ENCODE data around the gene MAPKAP1.

MAPKAP1 gene

DNA sequence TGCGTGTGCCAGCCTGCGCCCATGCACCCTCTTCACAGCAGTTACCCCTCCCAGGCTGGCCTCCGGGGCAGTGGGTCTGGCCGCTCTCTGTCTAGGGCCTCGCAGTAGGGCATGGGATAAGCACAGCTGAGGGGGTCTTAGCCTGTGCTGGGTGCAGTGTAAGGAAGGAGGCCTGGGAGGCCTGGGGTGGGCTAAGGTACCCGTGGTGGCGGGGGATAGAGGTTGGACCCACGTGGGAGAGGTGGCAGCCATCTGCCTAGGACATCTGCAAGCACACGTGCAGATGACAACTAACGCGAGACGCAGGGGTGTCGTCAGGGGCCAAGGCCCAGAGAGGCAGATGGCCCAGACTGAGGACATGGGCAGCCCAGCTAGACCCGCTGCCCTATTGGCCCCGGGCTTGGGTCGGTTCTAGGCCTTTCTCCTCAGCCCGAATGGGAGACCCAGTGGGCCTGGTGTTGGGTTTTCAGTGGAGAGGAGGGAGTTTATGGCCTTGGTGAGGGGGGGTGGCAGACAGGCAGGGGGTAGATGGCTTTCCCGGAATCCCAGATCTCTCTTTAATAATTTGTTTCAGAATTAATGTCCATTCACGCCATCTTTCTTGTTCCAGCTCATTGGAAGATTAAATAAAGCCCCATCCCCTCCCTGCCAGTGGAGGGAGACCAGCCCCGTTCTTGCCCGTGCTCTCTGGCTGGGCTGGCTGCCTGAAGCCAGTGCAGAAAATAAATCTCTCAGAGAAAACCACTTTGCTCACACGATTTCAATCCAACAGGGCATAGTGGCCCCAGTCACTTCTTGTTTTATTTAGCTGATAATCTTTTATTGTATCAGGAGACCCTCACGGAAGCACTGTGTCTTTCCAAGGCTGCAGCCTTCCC lies 291.2 kb downstream of the MAPKAP1 start:
- Histone ChIP-seq H3K4me1 (ENCODE audit: insufficient read depth, low read length) (no peaks in the 10 kb centered on the region), H3K9ac (ENCODE audit: low read depth, low read length) (no peak overlapping the region), H3K27me3 (ENCODE audit: insufficient read depth, low read length) (no peaks in the 10 kb centered on the region), H3K4me3 (ENCODE audit: low read length) (no peak overlapping the region), H3K36me3 (ENCODE audit: insufficient read depth, low read length) (no peaks in the 10 kb centered on the region), H3K9me3 (ENCODE audit: insufficient read depth, low read depth, low read length) (no peaks in the 10 kb centered on the region), H3K27ac (ENCODE audit: low read depth, low read length) (no peak overlapping the region)
- 92% methylated on average over 23 of the region's 23 CpGs for WGBS

DNA sequence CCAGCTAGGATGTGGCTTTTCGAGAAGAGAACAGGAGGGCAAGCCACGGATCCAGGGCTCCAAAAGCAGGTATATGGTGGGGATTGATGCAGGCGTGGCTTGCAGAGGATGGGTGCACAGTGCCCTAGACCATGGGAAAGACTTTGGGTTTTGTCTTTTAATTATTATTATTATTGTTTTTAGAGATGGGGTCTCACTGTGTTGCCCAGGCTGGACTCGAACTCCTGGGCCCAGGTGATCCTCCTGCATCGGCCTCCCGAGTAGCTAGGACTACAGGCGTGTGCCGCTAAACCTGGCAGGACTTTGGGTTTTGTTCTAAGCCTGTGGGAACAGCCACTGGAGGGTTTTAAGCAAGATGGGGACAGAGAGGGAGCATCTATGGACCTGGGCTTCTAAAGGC lies 293.4 kb downstream of the MAPKAP1 start:
- Histone ChIP-seq H3K9ac (ENCODE audit: low read depth, low read length) (no peak overlapping the region), H3K9me3 (ENCODE audit: insufficient read depth, low read depth, low read length) (no peaks in the 10 kb centered on the region), H3K36me3 (ENCODE audit: insufficient read depth, low read length) (no peaks in the 10 kb centered on the region), H3K4me3 (ENCODE audit: low read length) (no peak overlapping the region), H3K27ac (ENCODE audit: low read depth, low read length) (no peak overlapping the region), H3K4me1 (ENCODE audit: insufficient read depth, low read length) (no peaks in the 10 kb centered on the region), H3K27me3 (ENCODE audit: insufficient read depth, low read length) (peaks cover 2% of the 10 kb centered on the region)
- 96% methylated on average over 8 of the region's 8 CpGs for WGBS

DNA sequence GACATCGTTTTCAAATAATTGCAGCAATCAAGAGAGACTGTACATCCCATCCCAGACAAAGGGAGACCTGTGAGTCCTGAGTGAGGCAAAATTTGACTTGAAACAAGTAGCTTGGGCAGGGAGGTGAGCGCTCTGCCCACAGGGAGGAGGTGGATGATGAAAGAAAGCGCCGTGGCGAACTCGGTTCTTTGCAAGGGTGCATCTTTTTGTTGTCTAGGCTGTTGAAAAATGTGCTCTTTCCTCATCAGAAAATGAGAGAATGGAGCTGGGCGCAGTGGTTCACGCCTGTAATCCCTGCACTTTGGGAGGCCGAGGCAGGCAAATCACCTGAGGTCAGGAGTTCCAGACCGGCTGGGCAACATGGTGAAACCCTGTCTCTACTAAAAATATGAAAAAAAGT lies 294.8 kb downstream of the MAPKAP1 start:
- Histone ChIP-seq H3K27me3 (ENCODE audit: insufficient read depth, low read length) (peaks cover 12% of the 10 kb centered on the region), H3K36me3 (ENCODE audit: insufficient read depth, low read length) (no peaks in the 10 kb centered on the region), H3K9ac (ENCODE audit: low read depth, low read length) (no peak overlapping the region), H3K27ac (ENCODE audit: low read depth, low read length) (no peak overlapping the region), H3K4me3 (ENCODE audit: low read length) (no peak overlapping the region), H3K9me3 (ENCODE audit: insufficient read depth, low read depth, low read length) (no peaks in the 10 kb centered on the region), H3K4me1 (ENCODE audit: insufficient read depth, low read length) (no peaks in the 10 kb centered on the region)
- 90% methylated on average over 10 of the region's 10 CpGs for WGBS

DNA sequence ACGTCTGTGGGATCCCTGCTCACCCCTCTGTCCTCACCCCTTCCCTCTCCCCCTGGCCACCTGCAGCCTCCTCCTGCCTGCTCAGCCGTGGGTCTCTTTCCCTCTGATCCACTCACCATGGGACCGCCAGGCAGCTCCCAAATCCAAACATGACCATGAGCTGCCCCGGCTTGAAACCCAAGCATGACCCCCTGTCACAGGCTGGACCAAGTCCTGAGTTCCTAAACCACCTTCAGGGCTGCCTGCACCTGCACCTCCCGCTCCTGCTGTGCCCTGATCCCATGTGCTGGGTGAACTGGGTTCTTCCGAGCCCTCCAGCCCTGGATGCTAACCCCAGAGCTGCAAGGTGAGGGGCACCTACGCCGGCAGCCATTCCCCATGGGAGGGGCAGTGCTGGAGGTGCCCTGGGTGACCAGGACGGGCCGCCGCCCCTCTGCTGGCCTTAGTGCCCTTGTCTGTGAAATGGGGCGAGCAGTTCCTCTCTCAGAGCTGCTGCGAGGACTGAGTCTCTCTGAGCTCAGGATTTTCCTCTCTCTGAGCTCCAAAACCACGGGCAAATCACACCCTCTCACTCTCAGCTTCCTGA lies 295.7 kb downstream of the MAPKAP1 start:
- Histone ChIP-seq H3K27me3 (ENCODE audit: insufficient read depth, low read length) (peaks cover 18% of the 10 kb centered on the region), H3K27ac (ENCODE audit: low read depth, low read length) (no peak overlapping the region), H3K36me3 (ENCODE audit: insufficient read depth, low read length) (no peaks in the 10 kb centered on the region), H3K4me3 (ENCODE audit: low read length) (no peak overlapping the region), H3K4me1 (ENCODE audit: insufficient read depth, low read length) (no peaks in the 10 kb centered on the region), H3K9me3 (ENCODE audit: insufficient read depth, low read depth, low read length) (no peaks in the 10 kb centered on the region), H3K9ac (ENCODE audit: low read depth, low read length) (no peak overlapping the region)
- WGBS, result 90% methylated on average over 14 of the region's 14 CpGs

DNA sequence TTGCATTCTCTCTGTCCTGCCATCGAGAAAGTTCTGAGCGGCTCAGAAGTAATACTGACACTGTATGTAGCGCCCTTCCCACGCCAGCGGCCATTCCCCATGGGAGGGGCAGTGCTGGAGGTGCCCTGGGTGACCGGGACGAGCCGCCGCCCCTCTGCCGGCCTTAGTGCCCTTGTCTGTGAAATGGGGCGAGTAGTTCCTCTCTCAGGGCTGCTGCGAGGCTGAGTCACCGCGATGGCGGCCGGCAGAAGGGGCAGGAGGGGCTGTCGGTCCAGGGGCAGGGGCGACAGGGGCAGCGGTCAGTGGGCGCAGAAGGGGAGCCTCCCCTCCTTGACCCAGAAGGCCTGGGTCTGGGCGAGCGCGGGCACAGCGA lies 296.5 kb downstream of the MAPKAP1 start:
- Histone ChIP-seq H3K9me3 (ENCODE audit: insufficient read depth, low read depth, low read length) (no peaks in the 10 kb centered on the region), H3K4me1 (ENCODE audit: insufficient read depth, low read length) (no peaks in the 10 kb centered on the region), H3K27me3 (ENCODE audit: insufficient read depth, low read length) (peaks cover 18% of the 10 kb centered on the region), H3K9ac (ENCODE audit: low read depth, low read length) (no peak overlapping the region), H3K36me3 (ENCODE audit: insufficient read depth, low read length) (no peaks in the 10 kb centered on the region), H3K27ac (ENCODE audit: low read depth, low read length) (no peak overlapping the region), H3K4me3 (ENCODE audit: low read length) (no peak overlapping the region)
- WGBS, result 95% methylated on average over 24 of the region's 24 CpGs

DNA sequence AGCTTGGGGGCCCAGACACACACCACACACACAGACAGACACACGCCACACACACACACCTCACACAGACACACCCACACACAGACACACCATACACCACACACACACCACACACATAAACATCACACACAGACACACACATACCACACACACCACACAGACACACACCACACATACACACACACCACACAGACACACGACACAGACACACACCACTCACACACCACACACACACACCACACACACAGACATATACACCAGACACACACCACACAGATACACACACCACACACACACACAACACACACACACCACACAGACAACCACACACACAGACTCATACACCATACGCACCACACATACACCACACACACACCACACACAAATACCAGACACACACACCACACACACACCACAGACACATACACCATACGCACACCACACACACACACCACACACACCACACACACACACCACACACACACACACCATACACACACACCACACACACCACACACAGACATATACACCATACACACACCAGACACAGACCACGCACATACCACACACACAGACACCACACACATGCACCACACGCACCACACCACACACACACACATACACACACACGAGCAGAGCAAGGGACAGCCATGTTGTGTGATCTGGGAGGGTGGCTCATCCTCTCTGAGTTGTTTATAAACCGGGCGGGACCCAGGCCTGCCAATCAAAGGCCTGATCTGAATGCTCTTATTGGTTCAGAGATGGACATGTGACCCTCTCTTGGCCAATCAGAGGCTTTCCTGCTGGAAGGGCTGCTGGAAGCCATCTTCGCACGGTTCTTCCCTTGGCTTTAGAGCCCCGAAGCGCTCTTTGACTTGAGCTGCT lies 297.1 kb downstream of the MAPKAP1 start:
- H3K9me3 ChIP-seq (ENCODE audit: insufficient read depth, low read depth, low read length), result no peaks in the 10 kb centered on the region
- H3K9ac ChIP-seq (ENCODE audit: low read depth, low read length), result no peak overlapping the region
- H3K4me1 ChIP-seq (ENCODE audit: insufficient read depth, low read length), result no peaks in the 10 kb centered on the region
- H3K27ac ChIP-seq (ENCODE audit: low read depth, low read length), result no peak overlapping the region
- peaks cover 18% of the 10 kb centered on the region for H3K27me3 ChIP-seq (ENCODE audit: insufficient read depth, low read length)
- H3K36me3 ChIP-seq (ENCODE audit: insufficient read depth, low read length), result no peaks in the 10 kb centered on the region
- WGBS, result 87% methylated on average over 12 of the region's 13 CpGs
- no peak overlapping the region for H3K4me3 ChIP-seq (ENCODE audit: low read length)

DNA sequence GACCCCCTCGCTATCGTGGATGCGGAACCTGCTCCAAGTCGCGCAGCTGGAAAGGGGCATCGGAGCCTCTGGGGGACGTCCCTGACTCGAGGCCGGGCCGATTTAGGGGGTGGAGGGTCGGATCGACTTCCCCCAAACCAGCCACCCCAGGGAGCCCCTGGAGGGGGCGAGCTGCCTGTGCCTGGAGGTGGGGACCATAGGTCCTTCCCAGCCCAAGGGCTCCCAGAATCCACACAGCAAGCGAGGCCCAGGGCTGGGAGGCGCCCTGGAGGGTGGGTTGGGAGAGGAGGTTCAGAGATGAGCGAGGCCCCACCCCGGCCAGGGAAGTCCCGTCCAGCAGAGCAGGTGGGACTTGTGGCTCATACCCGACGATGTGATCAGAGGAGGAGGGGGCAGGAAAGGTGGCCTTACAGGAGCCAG lies 297.8 kb downstream of the MAPKAP1 start:
- no peak overlapping the region for H3K4me3 ChIP-seq (ENCODE audit: low read length)
- no peak overlapping the region for H3K27ac ChIP-seq (ENCODE audit: low read depth, low read length)
- H3K36me3 ChIP-seq (ENCODE audit: insufficient read depth, low read length), result no peaks in the 10 kb centered on the region
- 82% methylated on average over 20 of the region's 20 CpGs for WGBS
- no peaks in the 10 kb centered on the region for H3K9me3 ChIP-seq (ENCODE audit: insufficient read depth, low read depth, low read length)
- H3K9ac ChIP-seq (ENCODE audit: low read depth, low read length), result no peak overlapping the region
- no peaks in the 10 kb centered on the region for H3K4me1 ChIP-seq (ENCODE audit: insufficient read depth, low read length)
- peaks cover 18% of the 10 kb centered on the region for H3K27me3 ChIP-seq (ENCODE audit: insufficient read depth, low read length)

DNA sequence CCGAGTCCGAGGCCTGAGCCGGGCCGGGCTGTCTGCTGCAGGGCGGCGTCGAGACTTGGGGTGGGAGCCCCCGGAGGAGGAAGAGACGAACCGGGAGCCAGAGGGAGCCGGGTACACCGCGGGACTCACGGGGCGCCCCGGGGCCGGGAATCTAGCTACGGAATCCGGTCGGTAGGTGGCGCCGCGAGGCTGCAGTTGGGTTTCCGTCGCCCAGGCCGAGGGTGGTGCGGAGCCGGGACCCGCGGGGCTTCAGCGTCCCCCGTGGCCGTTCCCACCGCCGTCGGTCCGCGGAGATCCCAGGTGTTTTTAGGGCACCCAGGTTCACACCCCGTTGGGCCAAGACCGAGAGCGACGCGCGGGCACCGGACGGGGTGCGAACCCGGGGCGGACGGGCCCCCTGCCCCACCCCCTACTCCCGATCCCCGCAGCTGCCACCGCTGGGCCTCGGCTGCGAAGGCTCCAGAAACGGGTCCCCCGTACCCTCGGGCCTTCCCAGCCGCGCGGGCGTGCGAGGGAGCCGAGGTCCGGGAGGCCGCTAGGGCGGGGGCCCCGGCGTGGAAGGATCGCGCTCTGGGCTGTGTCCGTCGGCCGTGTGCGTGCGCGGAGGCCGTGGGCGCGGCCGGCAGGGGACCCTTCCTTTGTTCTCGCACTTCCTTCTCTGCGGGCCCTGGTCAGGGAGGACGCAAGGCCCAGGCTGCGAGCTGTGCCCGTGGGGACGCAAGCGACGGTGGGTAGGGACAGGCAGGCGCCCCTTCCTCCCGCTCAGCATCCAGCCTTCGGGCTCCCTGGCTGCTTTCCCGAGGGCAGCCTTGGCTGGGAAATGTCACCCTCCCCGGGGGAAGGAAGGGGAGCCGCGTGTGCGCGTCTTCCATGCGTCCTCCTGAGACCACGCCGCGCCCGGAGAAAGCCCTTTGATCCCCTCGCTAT lies 298.8 kb downstream of the MAPKAP1 start:
- peaks cover 18% of the 10 kb centered on the region for H3K27me3 ChIP-seq (ENCODE audit: insufficient read depth, low read length)
- no peaks in the 10 kb centered on the region for H3K4me1 ChIP-seq (ENCODE audit: insufficient read depth, low read length)
- peak overlapping the region; percentile 90 for H3K9ac ChIP-seq (ENCODE audit: low read depth, low read length)
- no peaks in the 10 kb centered on the region for H3K36me3 ChIP-seq (ENCODE audit: insufficient read depth, low read length)
- H3K4me3 ChIP-seq (ENCODE audit: low read length), result peak overlapping the region; percentile 65
- H3K9me3 ChIP-seq (ENCODE audit: insufficient read depth, low read depth, low read length), result no peaks in the 10 kb centered on the region
- WGBS, result 8% methylated on average over 104 of the region's 104 CpGs
- no peak overlapping the region for H3K27ac ChIP-seq (ENCODE audit: low read depth, low read length)

DNA sequence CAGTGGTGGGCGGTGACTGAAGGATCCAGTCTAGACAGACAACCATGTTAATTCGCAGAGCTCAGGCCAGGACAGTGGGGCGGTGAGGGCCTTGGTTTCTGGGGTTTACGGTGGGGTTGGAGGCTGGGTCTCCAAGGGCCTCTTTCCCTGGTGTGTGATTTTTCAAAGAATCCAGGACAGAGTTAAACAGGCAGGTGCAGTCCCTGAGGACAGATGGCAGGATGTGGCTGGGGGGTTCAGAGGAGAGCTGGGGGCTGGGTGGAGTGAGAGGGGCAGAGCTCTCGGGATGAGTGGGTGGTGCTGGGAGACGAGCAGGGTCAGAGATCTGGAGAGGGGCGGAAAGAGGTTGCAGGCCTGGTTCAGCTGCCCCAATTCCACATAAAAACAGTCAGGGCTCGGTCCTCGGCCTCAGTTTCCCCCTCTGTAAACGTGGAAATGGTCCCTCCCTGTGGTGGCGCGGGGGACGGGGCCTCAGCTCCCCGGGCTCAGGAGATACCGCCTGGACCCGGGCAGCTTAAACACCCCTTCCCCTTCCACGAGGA lies 299.5 kb downstream of the MAPKAP1 start:
- 43% methylated on average over 17 of the region's 17 CpGs for WGBS
- H3K4me3 ChIP-seq (ENCODE audit: low read length), result peak overlapping the region; percentile 65
- H3K9me3 ChIP-seq (ENCODE audit: insufficient read depth, low read depth, low read length), result no peaks in the 10 kb centered on the region
- peak overlapping the region; percentile 90 for H3K9ac ChIP-seq (ENCODE audit: low read depth, low read length)
- no peaks in the 10 kb centered on the region for H3K4me1 ChIP-seq (ENCODE audit: insufficient read depth, low read length)
- H3K36me3 ChIP-seq (ENCODE audit: insufficient read depth, low read length), result no peaks in the 10 kb centered on the region
- H3K27me3 ChIP-seq (ENCODE audit: insufficient read depth, low read length), result peaks cover 18% of the 10 kb centered on the region
- no peak overlapping the region for H3K27ac ChIP-seq (ENCODE audit: low read depth, low read length)

DNA sequence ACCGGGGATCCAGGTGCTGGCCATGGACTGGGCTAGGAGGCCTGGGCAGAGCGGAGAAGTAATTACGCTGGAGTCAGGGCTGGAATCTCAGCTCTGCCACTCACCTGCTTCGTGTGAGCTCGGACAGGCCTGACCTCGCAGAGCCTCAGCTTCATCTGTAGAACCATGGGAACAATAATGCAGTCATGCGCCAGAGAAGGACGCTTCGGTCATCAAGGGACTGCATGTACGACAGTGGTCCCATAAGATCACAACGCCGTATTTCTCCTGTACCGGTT lies 300.3 kb downstream of the MAPKAP1 start:
- H3K36me3 ChIP-seq (ENCODE audit: insufficient read depth, low read length), result no peaks in the 10 kb centered on the region
- H3K27ac ChIP-seq (ENCODE audit: low read depth, low read length), result no peak overlapping the region
- 94% methylated on average over 13 of the region's 13 CpGs for WGBS
- H3K4me1 ChIP-seq (ENCODE audit: insufficient read depth, low read length), result no peaks in the 10 kb centered on the region
- H3K9ac ChIP-seq (ENCODE audit: low read depth, low read length), result no peak overlapping the region
- peaks cover 18% of the 10 kb centered on the region for H3K27me3 ChIP-seq (ENCODE audit: insufficient read depth, low read length)
- H3K4me3 ChIP-seq (ENCODE audit: low read length), result no peak overlapping the region
- H3K9me3 ChIP-seq (ENCODE audit: insufficient read depth, low read depth, low read length), result no peaks in the 10 kb centered on the region
